Transverse colon (tissue), 3 donors: ENCODE results near the gene AIF1L.

Experiments
- CTCF ChIP-seq, 5 experiments: fragments of 200-600 bp in 3 of 5; fragments of 450-650 bp in 2 of 5; sonication (generic) in 3 of 5; IDR thresholded peaks; 1 replicate in 2 of 5; 2 replicates in 3 of 5; pipeline ENCODE4 v1.5.1; 2016 to 2017; ENCODE audit warnings: antibody characterized with exemption in 5 of 5, inconsistent platforms in 3 of 5, mild to moderate bottlenecking in 2 of 5, moderate library complexity in 1 of 5
- EP300 ChIP-seq: sonication (generic); formaldehyde crosslinking; IDR thresholded peaks from one replicate; pipeline ENCODE4 v1.6.1; 2017; ENCODE audit warnings: antibody characterized with exemption, low read depth
- POLR2A ChIP-seq: fragments of 450-650 bp; IDR thresholded peaks from one replicate; pipeline ENCODE4 v1.6.1; 2016; ENCODE audit warnings: antibody characterized with exemption, mild to moderate bottlenecking, moderate library complexity

- no peak for TF ChIP-seq CTCF (IDR thresholded peaks at IDR 0.05)
- no peak for TF ChIP-seq POLR2A
- no peak for TF ChIP-seq EP300
Measured at GRCh38 chr9:131068076-131068816, 28.1 kb upstream of the AIF1L start.
